ENCODE data around the gene IGSF3. TPM values are rescaled to one million over a fixed set of nuclear protein-coding genes. Genes with fewer than 3 reads are reported as not detected.

Gene IGSF3
- total RNA-seq, 1 experiment from 2014 or later = 32.4 TPM

GRCh38 chr1:116686723-116687352 is 19.3 kb upstream of the IGSF3 start (continued):
- no peak for TF ChIP-seq ARID4B (CRISPR knock-in tag; IDR thresholded peaks at IDR 0.05; ENCODE audit: borderline replicate concordance)
- TF ChIP-seq AFF4 (CRISPR knock-in tag; IDR thresholded peaks at IDR 0.05; ENCODE audit: borderline replicate concordance) = no peak
- TF ChIP-seq USF2 (CRISPR knock-in tag; IDR thresholded peaks at IDR 0.05) = no peak
- TF ChIP-seq IRF1 (CRISPR knock-in tag; IDR thresholded peaks at IDR 0.05) = no peak
- no peak for TF ChIP-seq ELF4 (CRISPR knock-in tag; IDR thresholded peaks at IDR 0.05; ENCODE audit: low read depth)
- no peak for TF ChIP-seq FOXK1 (CRISPR knock-in tag; IDR thresholded peaks at IDR 0.05)
- TF ChIP-seq FOXJ3 (CRISPR knock-in tag; IDR thresholded peaks at IDR 0.05; ENCODE audit: borderline replicate concordance) = no peak

GRCh38 chr1:116686175-116686574 is 18.6 kb upstream of the IGSF3 start:
- peaks cover 4% of the 10 kb centered on the region; the same call in 1 of the 2 replicates for H3K9me3 Mint-ChIP-seq
- peaks cover 22% of the 10 kb centered on the region for H3K4me1 Mint-ChIP-seq
- POLR2A ChIA-PET = no interaction called here
- no peaks in the 10 kb centered on the region for H3K27me3 Mint-ChIP-seq (ENCODE audit: low read depth)
- no peaks in the 10 kb centered on the region for H3K36me3 Mint-ChIP-seq
- CTCF ChIA-PET = interaction anchor here (1.1 kb wide), 1 partner anchor 13 kb away, joined by 5 read pairs; no protein-coding TSS in a partner anchor
- ATAC-seq (no peak), DNase-seq (ENCODE audit: low spot score) (no peak)
- H3K27ac Mint-ChIP-seq = no peak overlapping the region
- no peak overlapping the region for H3K4me3 Mint-ChIP-seq
- TF ChIP-seq ZBTB21 (CRISPR knock-in tag; IDR thresholded peaks at IDR 0.05; ENCODE audit: borderline replicate concordance) (no peak), GABPB1 (CRISPR knock-in tag; IDR thresholded peaks at IDR 0.05) (no peak), KAT7 (CRISPR knock-in tag; IDR thresholded peaks at IDR 0.05; ENCODE audit: borderline replicate concordance) (no peak), HMGXB4 (CRISPR knock-in tag; IDR thresholded peaks at IDR 0.05) (no peak), MXD4 (CRISPR knock-in tag; IDR thresholded peaks at IDR 0.05; ENCODE audit: borderline replicate concordance) (no peak), ZNF671 (CRISPR knock-in tag; IDR thresholded peaks at IDR 0.05) (no peak), ZNF317 (CRISPR knock-in tag; IDR thresholded peaks at IDR 0.05; ENCODE audit: borderline replicate concordance, low read depth) (no peak), ZNF281 (CRISPR knock-in tag; IDR thresholded peaks at IDR 0.05) (no peak), ZNF532 (CRISPR knock-in tag; IDR thresholded peaks at IDR 0.05; ENCODE audit: borderline replicate concordance) (no peak)

All from WTC11 (cell line).